ENCODE data around the gene CCDC47. TPM values are rescaled to one million over a fixed set of nuclear protein-coding genes. Genes with fewer than 3 reads are reported as not detected.

CCDC47 gene
- total RNA-seq = 10 to 100 TPM; 55.7 to 71.1 TPM

- peaks cover 33% of the 10 kb centered on the region for H3K36me3 Mint-ChIP-seq
- peak; percentile 99 for DNase-seq
- peak within 1 kb of the TSS; percentile 99 for H3K27ac Mint-ChIP-seq
- H3K4me1 Mint-ChIP-seq = peaks cover 51% of the 10 kb centered on the region
- no peaks in the 10 kb centered on the region for H3K27me3 Mint-ChIP-seq
- peak within 1 kb of the TSS; percentile 97 for H3K4me3 Mint-ChIP-seq
- CTCF ChIA-PET = interaction anchor here (0.6 to 4.2 kb wide), 21 partner anchors 10 to 723 kb away, joined by 3 to 23 read pairs (median 5); partner anchors contain the start of gene POLG2
- no peaks in the 10 kb centered on the region for H3K9me3 Mint-ChIP-seq (ENCODE audit: low read depth)
- peak; percentile 86 for ATAC-seq
These were observed at the start of gene CCDC47 for GRCh38 chr17:63773272-63774140. Gene CCDC47 (minus strand): TSS chr17:63773597. CDS start chr17:63766175, 7,422 bp downstream.

DNA sequence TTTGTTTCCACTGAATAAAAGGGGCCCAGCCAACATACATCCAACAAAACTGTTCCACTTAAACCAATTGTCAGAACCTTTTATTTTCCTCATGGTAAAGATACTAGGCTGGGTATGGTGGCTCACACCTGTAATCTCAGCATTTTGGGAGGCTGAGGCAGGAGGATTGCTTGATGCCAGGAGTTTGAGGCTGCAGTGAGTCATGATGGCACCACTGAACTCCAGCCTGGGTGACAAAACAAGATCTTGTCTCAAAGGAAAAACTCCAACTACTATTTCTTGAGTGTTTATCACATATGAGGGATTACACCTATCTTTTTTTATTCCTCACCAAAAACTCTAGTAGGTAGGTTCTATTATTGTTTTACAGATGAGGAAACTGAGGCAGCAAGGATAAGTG is 49.1 kb upstream of the CCDC47 start:
- H3K4me1 Mint-ChIP-seq = peaks cover 45% of the 10 kb centered on the region
- peaks cover 75% of the 10 kb centered on the region for H3K36me3 Mint-ChIP-seq
- CTCF ChIA-PET = interaction anchor here (2.8 kb wide), 1 partner anchor 13 kb away, joined by 6 read pairs; no protein-coding TSS in a partner anchor
- H3K27ac Mint-ChIP-seq = no peak overlapping the region
- H3K27me3 Mint-ChIP-seq = no peaks in the 10 kb centered on the region
- H3K9me3 Mint-ChIP-seq (ENCODE audit: low read depth) = no peaks in the 10 kb centered on the region
- H3K4me3 Mint-ChIP-seq = no peak overlapping the region
- ATAC-seq (no peak), DNase-seq (no peak)

DNA sequence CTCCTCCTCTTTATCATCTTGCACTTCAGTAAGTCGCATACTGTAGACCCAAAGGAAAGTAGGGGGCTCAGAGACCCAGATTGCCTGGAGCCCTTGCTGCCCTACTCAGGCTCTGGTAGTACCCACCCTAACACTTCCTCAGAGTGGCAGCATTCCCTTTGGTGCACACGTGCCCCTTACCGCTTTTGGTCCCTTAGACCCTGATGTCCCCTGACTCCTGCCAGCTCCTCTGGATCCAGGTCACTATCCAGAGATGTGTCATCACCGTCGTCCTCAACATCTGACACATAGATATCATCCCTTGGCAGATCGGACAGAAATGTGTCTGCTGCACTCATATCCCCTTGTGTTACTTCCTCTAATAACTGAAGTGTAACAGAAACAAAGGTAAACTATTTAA is 48.4 kb upstream of the CCDC47 start:
- DNase-seq (no peak), ATAC-seq (no peak)
- Mint-ChIP-seq H3K4me3 (no peak overlapping the region), H3K4me1 (peaks cover 43% of the 10 kb centered on the region), H3K9me3 (ENCODE audit: low read depth) (no peaks in the 10 kb centered on the region), H3K27ac (peak overlapping the region; percentile 49), H3K36me3 (peaks cover 79% of the 10 kb centered on the region), H3K27me3 (no peaks in the 10 kb centered on the region)
- CTCF ChIA-PET = interaction anchor here (2.8 kb wide), 1 partner anchor 13 kb away, joined by 6 read pairs; no protein-coding TSS in a partner anchor

GRCh38 chr17:63820963-63821561 is 47.7 kb upstream of the CCDC47 start:
- Mint-ChIP-seq H3K9me3 (ENCODE audit: low read depth) (no peaks in the 10 kb centered on the region), H3K4me3 (no peak overlapping the region), H3K27me3 (no peaks in the 10 kb centered on the region), H3K36me3 (peaks cover 82% of the 10 kb centered on the region), H3K27ac (peak overlapping the region; percentile 39), H3K4me1 (peaks cover 36% of the 10 kb centered on the region)
- no peak for ATAC-seq
- CTCF ChIA-PET = interaction anchor here (2.8 kb wide), 1 partner anchor 14 kb away, joined by 6 read pairs; no protein-coding TSS in a partner anchor
- DNase-seq = no peak

DNA sequence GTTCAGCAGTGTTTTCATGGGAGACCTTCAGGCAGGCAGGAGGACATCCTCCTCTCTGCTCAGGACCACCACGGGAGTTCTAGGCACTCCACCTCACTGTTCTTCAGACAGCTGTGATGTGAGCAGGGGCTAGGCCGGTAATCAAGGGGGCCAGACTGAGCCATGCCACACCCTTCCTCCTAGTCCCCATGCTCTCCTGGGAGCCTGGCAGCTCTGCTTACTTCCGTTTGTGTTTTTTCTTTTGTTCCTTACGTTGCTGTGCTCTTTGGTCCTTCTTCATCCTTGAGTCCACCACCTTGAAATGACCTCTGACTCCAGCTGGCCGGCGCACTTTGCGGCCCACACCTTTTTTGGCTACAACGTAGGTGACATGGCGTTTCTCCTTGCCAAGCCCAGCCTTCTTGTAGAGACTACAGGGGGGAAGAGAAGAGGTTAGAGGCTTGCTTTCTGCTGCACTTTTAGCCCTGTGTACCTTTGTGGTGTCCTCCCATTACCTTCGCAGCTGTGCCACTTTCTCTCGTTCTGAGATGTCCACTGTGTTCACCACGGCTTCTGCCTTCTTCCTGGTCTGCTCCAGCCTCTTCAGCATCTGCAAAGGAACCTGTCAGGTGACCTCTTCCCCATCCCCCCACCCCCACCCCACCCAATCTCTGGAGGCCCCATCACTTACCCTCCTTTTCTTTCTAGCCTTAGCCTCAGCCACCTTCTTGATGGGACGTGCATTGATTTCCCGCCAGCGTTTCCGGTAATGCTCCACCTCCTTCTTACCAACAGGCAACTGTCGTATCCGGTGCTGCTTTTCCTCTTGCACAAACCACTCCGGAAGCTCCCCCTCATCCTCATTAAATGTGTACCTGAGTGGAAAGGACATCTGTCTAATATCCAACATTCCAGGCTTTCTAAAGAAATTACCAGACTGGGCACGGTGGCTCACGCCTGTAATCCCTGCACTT is 46.5 kb upstream of the CCDC47 start:
- Mint-ChIP-seq H3K4me3 (peak overlapping the region; percentile 9), H3K36me3 (peaks cover 81% of the 10 kb centered on the region), H3K9me3 (ENCODE audit: low read depth) (no peaks in the 10 kb centered on the region), H3K27me3 (no peaks in the 10 kb centered on the region), H3K27ac (peak overlapping the region; percentile 63), H3K4me1 (peaks cover 25% of the 10 kb centered on the region)
- no peak for DNase-seq
- CTCF ChIA-PET = interaction anchor here (1.5 to 2.8 kb wide), 3 partner anchors 15 to 46 kb away, joined by 3 to 6 read pairs (median 3); partner anchors contain the start of genes CCDC47 and DDX42
- ATAC-seq = no peak

- no peak for ATAC-seq
- DNase-seq = no peak
- no peaks in the 10 kb centered on the region for H3K9me3 Mint-ChIP-seq (ENCODE audit: low read depth)
- H3K27me3 Mint-ChIP-seq = no peaks in the 10 kb centered on the region
- no peak overlapping the region for H3K4me3 Mint-ChIP-seq
- peaks cover 19% of the 10 kb centered on the region for H3K4me1 Mint-ChIP-seq
- peaks cover 78% of the 10 kb centered on the region for H3K36me3 Mint-ChIP-seq
- CTCF ChIA-PET = interaction anchor here (1.5 to 1.7 kb wide), 2 partner anchors 16 to 46 kb away, joined by 3 read pairs; partner anchors contain the start of genes CCDC47 and DDX42
- H3K27ac Mint-ChIP-seq = no peak overlapping the region
These were observed 45.7 kb upstream of the CCDC47 start for GRCh38 chr17:63819131-63819530.

DNA sequence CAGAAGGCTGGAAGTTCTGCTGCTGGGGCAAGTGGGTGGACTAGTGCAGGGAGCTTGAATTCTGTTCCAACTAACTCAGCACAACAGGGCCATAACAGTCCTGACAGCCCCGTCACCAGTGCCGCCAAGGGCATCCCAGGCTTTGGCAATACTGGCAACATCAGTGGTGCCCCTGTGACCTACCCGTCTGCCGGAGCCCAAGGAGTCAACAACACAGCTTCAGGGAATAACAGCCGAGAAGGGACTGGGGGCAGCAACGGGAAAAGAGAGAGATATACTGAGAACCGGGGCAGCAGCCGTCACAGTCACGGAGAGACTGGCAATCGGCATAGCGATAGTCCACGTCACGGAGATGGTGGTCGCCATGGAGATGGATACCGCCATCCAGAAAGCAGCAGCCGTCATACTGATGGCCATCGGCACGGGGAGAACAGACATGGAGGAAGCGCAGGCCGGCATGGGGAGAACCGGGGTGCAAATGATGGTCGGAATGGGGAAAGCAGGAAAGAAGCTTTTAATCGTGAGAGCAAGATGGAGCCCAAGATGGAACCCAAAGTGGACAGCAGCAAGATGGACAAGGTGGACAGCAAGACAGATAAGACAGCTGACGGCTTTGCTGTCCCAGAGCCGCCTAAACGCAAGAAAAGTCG is 44.5 kb upstream of the CCDC47 start:
- peaks cover 78% of the 10 kb centered on the region for H3K36me3 Mint-ChIP-seq
- CTCF ChIA-PET = interaction anchor here (0.6 to 1.5 kb wide), 3 partner anchors 10 to 20 kb away, joined by 3 to 5 read pairs (median 3); partner anchors contain the start of genes FTSJ3 and PSMC5
- no peak overlapping the region for H3K4me3 Mint-ChIP-seq
- ATAC-seq (no peak), DNase-seq (no peak)
- H3K27me3 Mint-ChIP-seq = no peaks in the 10 kb centered on the region
- no peaks in the 10 kb centered on the region for H3K9me3 Mint-ChIP-seq (ENCODE audit: low read depth)
- no peak overlapping the region for H3K27ac Mint-ChIP-seq
- peaks cover 9% of the 10 kb centered on the region for H3K4me1 Mint-ChIP-seq

DNA sequence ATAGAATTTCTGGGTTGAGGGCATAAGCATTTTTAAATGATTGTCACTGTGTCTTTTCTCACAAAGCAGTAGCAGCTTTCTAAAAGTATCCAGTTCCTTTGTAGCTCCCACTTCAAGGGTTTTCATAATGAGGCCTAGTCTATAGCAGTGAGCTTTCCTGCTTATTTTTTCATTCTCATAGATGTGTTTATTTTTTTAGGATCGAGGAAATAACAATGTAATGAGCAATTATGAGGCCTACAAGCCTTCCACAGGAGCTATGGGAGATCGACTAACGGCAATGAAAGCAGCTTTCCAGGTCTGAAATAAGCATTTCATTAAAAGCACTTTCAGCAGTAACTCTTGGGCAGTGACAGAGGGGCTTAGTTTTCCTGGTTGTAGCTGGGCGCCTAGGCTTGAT is 43.3 kb upstream of the CCDC47 start:
- Mint-ChIP-seq H3K36me3 (peaks cover 75% of the 10 kb centered on the region), H3K27ac (no peak overlapping the region), H3K27me3 (no peaks in the 10 kb centered on the region), H3K4me3 (no peak overlapping the region), H3K4me1 (peaks cover 4% of the 10 kb centered on the region), H3K9me3 (ENCODE audit: low read depth) (no peaks in the 10 kb centered on the region)
- CTCF ChIA-PET = interaction anchor here (0.6 to 1.0 kb wide), 2 partner anchors 9 to 170 kb away, joined by 3 to 5 read pairs; no protein-coding TSS in a partner anchor
- no peak for ATAC-seq
- DNase-seq = no peak

DNA sequence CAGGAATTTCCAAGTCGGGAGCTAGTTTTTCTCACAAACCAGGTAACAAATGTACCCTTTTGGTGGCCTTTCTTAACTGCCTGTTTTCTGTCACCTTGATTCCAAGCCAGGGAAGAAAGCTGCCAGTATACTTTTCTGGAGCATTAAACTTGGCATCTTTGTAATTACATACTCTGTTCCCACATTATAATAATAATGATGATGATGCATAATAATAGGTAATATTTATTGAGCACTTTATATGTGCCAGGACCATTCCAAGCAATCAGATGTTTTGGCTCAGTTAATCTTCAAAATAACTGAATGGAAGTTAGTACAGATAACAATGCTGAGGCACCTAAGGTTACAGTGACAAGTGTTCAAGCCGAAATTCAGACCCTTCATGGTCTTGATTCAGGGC is 42.7 kb upstream of the CCDC47 start:
- no peak for DNase-seq
- CTCF ChIA-PET = interaction anchor here (1.0 to 1.6 kb wide), 2 partner anchors 10 to 14 kb away, joined by 3 to 5 read pairs; no protein-coding TSS in a partner anchor
- Mint-ChIP-seq H3K4me3 (no peak overlapping the region), H3K27ac (no peak overlapping the region), H3K36me3 (peaks cover 74% of the 10 kb centered on the region), H3K9me3 (ENCODE audit: low read depth) (no peaks in the 10 kb centered on the region), H3K4me1 (peaks cover 3% of the 10 kb centered on the region), H3K27me3 (no peaks in the 10 kb centered on the region)
- no peak for ATAC-seq

DNA sequence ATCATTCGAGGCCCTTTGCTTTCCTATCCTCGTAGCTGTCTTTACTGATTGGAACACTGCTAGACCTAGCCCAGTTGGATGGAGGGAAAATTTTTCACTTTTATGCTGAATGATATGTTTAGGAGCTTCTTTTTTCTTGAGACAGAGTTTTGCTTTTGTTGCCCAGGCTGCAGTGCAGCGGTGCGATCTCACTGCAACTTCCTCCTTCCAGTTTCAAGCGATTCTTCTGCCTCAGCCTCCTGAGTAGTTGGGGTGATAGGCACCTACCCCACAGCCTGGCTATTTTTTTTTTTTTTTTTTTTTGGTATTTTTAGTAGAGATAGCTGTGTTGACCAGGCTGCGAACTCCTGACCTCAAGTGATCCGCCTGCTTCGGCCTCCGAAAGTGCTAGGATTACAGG is 36.6 kb upstream of the CCDC47 start:
- DNase-seq (no peak), ATAC-seq (no peak)
- Mint-ChIP-seq H3K4me3 (no peak overlapping the region), H3K9me3 (ENCODE audit: low read depth) (no peaks in the 10 kb centered on the region), H3K36me3 (peaks cover 73% of the 10 kb centered on the region), H3K27ac (no peak overlapping the region), H3K27me3 (no peaks in the 10 kb centered on the region), H3K4me1 (peaks cover 5% of the 10 kb centered on the region)
- CTCF ChIA-PET = no interaction called here

GRCh38 chr17:63805591-63805990 is 32.2 kb upstream of the CCDC47 start:
- Mint-ChIP-seq H3K4me1 (peaks cover 5% of the 10 kb centered on the region), H3K9me3 (ENCODE audit: low read depth) (no peaks in the 10 kb centered on the region), H3K27ac (peak overlapping the region; percentile 47), H3K27me3 (no peaks in the 10 kb centered on the region), H3K4me3 (no peak overlapping the region), H3K36me3 (peaks cover 57% of the 10 kb centered on the region)
- CTCF ChIA-PET = no interaction called here
- DNase-seq (no peak), ATAC-seq (no peak)

GRCh38 chr17:63804328-63804727 is 30.9 kb upstream of the CCDC47 start:
- Mint-ChIP-seq H3K36me3 (peaks cover 59% of the 10 kb centered on the region), H3K27me3 (no peaks in the 10 kb centered on the region), H3K9me3 (ENCODE audit: low read depth) (no peaks in the 10 kb centered on the region), H3K27ac (no peak overlapping the region), H3K4me1 (peaks cover 5% of the 10 kb centered on the region), H3K4me3 (no peak overlapping the region)
- ATAC-seq (no peak), DNase-seq (no peak)
- CTCF ChIA-PET = interaction anchor here (1.1 to 1.4 kb wide), 5 partner anchors 12 to 31 kb away, joined by 3 to 5 read pairs (median 4); no protein-coding TSS in a partner anchor
